BLaER1 (cell line): Measurements from ENCODE around the gene COL26A1.

Experiments used
- H3K27ac ChIP-seq: shearing (Covaris generic); formaldehyde crosslinking; 2 replicates; pipeline ENCODE4 v1.8.1; 2022
- H3K27me3 ChIP-seq: shearing (Covaris generic); formaldehyde crosslinking; 2 replicates; pipeline ENCODE4 v1.8.1; 2022
- H3K36me3 ChIP-seq: shearing (Covaris generic); formaldehyde crosslinking; 2 replicates; pipeline ENCODE4 v1.8.1; 2022
- H3K4me1 ChIP-seq: shearing (Covaris generic); formaldehyde crosslinking; 2 replicates; pipeline ENCODE4 v1.8.1; 2022
- H3K4me2 ChIP-seq: shearing (Covaris generic); formaldehyde crosslinking; 2 replicates; pipeline ENCODE4 v1.8.1; 2022
- H3K4me3 ChIP-seq: shearing (Covaris generic); formaldehyde crosslinking; 2 replicates; pipeline ENCODE4 v1.8.1; 2022
- H3K9ac ChIP-seq: shearing (Covaris generic); formaldehyde crosslinking; 2 replicates; pipeline ENCODE4 v1.8.1; 2022
- H3K9me3 ChIP-seq: shearing (Covaris generic); formaldehyde crosslinking; 2 replicates; pipeline ENCODE4 v1.8.1; 2022
- H4K20me1 ChIP-seq: shearing (Covaris generic); formaldehyde crosslinking; 2 replicates; pipeline ENCODE4 v1.8.1; 2022
- Cebpa-rat ChIP-seq: shearing (Covaris generic); IDR thresholded peaks from 2 replicates; pipeline ENCODE4 v1.8.1; 2022

Gene COL26A1

DNA sequence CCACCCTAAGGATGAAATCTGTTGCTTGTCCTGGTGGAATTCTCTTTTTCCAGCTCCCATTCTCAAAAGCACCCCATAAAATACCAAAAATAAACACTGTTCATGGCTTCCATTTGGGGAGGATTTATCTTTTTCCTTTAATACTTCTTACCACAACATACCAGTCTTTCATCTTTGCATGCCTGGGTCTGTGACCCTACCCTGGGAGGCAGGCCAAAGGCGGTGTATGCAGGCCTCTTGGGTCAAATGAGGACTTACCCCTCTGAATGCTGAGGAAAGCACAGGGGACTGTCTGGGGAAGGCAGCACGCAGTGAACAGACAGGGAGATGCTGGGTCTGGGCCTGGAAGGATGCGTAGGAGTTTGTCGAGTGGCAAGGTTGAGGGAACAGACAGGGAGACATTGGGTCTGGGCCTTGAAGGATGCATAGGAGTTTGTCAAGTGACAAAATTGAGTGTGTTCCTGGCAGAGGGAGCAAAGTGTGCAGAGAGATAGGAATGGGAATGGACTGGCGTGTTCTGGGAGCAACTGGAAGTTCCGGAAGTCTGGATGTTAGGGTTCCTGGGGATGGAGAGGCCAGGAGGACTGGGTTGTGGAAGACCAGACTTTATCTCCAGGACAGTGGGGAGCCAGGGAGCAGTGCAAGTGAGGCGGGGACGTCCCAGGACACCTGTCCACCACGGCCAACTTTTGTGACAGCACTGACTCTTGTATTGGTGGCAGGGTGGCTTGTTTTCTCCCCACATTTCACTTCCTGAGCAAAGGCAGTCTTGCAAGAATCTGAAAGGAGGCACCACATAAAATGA lies 225.7 kb downstream of the COL26A1 start:
- H3K9ac ChIP-seq, result no peak overlapping the region
- no peaks in the 10 kb centered on the region for H4K20me1 ChIP-seq
- no peak overlapping the region for H3K4me3 ChIP-seq
- 0 out of 2 replicates have a peak, but pooled peaks cover under 1% of the 10 kb centered on the region for H3K9me3 ChIP-seq
- H3K27me3 ChIP-seq, result no peaks in the 10 kb centered on the region
- no peak overlapping the region for H3K27ac ChIP-seq
- TF ChIP-seq Cebpa-rat, result no peak
- 0 out of 2 replicates have a peak, but pooled peaks cover 8% of the 10 kb centered on the region for H3K4me1 ChIP-seq
- H3K4me2 ChIP-seq, result no peak overlapping the region
- no peaks in the 10 kb centered on the region for H3K36me3 ChIP-seq

DNA sequence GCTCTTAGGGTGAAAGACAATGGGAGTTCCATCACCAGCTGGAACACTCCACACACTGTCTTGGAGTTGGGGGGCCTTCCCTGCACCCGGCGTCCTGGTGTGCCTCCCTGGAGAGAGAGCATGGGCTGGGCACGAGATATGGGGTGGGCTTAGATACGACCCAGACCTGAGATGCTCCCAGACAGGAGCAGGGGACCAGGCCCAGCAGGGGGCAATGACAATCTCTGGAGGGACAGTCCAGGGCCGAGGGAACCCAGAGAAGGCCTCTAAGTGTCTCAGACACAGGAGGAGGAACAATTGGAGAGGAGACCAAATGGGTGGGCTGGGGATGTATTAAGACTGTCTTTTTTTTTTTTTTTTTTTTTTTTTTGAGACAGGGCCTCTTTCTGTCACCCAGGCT lies 226.4 kb downstream of the COL26A1 start:
- Histone ChIP-seq H3K4me2 (no peak overlapping the region), H3K4me3 (no peak overlapping the region), H3K9me3 (no peaks in the 10 kb centered on the region), H3K36me3 (no peaks in the 10 kb centered on the region), H3K9ac (no peak overlapping the region), H4K20me1 (no peaks in the 10 kb centered on the region), H3K27me3 (no peaks in the 10 kb centered on the region), H3K27ac (no peak overlapping the region), H3K4me1 (0 out of 2 replicates have a peak, but pooled peaks cover 8% of the 10 kb centered on the region)
- TF ChIP-seq Cebpa-rat, result no peak

DNA sequence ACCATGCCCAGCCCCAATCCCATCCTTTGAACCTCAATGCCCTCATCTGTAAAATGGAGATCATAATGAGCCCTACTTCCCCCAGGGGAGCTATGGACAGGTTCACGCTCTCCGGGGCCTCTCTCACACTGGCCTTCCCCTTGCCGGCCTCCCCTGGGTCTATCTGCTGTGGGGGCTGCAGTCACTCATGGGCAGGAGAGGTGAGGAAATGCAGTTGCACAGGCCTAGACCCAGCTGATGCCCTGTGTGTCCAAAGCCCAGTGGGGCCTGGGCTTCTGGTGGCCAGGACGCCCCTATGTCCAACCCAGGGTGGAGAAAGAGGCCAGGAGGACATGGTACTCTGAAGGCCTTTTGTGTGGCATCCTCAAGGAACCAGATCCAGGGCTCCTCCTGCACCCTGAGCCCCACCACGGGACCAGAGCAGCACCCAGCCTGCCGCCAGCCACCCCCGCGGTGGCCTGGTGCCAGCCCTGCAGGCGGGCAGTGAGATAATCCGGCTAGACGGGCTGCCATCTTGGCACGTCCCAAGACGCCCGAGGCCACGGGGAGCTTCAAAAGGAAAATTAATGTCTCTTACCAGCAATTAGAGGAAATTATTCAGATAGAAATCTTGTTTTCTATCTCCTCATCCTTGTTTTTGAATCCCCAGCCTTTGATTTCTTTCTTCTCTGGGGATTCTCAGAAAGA lies 227.4 kb downstream of the COL26A1 start:
- Histone ChIP-seq H3K9ac (no peak overlapping the region), H3K4me3 (no peak overlapping the region), H3K9me3 (no peaks in the 10 kb centered on the region), H3K27ac (no peak overlapping the region), H3K4me1 (0 out of 2 replicates have a peak, but pooled peaks cover 8% of the 10 kb centered on the region), H3K4me2 (no peak overlapping the region), H3K27me3 (no peaks in the 10 kb centered on the region), H4K20me1 (no peaks in the 10 kb centered on the region), H3K36me3 (no peaks in the 10 kb centered on the region)
- no peak for TF ChIP-seq Cebpa-rat

DNA sequence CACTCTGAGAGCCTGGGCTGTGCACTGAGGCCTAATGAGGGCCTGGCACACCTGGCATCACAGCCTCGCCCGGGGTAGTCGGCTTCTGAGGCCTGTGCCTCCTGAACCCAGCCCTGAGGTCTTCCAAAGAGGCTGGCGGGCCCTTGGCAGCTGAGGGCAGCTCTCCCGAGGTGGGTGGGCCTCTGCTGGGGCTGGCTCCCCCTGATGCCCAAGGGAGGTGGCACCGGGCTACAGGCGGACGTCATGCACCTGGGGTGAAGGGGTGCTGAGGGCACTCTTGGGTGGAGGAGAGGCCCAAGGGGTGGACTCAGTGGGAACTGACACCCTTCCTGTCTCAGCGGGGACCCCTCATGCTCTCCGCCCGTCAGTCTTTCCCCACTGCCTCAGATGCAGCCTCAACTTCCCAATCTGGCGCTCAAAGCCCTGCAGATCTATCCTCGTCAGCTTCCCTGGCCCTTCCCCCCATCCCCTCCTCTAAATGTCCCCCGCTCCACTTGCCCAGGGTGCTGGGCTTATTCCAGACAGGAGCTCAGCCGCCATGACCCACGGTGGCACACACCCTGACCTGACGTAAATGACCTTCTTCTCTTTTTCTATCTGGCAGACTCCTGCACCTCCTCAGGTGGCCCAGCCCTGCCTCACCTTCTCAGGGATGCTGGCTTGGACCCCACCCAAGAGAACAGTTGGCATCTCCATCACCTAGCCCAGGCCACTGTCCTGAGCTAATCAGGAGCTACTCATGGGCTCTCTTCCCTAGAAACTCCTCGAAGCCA lies 228.2 kb downstream of the COL26A1 start:
- no peak for TF ChIP-seq Cebpa-rat
- no peak overlapping the region for H3K9ac ChIP-seq
- no peak overlapping the region for H3K4me3 ChIP-seq
- no peaks in the 10 kb centered on the region for H3K36me3 ChIP-seq
- no peak overlapping the region for H3K27ac ChIP-seq
- H3K4me1 ChIP-seq, result 0 out of 2 replicates have a peak, but pooled peaks cover 8% of the 10 kb centered on the region
- no peaks in the 10 kb centered on the region for H3K27me3 ChIP-seq
- H4K20me1 ChIP-seq, result no peaks in the 10 kb centered on the region
- no peak overlapping the region for H3K4me2 ChIP-seq
- no peaks in the 10 kb centered on the region for H3K9me3 ChIP-seq

DNA sequence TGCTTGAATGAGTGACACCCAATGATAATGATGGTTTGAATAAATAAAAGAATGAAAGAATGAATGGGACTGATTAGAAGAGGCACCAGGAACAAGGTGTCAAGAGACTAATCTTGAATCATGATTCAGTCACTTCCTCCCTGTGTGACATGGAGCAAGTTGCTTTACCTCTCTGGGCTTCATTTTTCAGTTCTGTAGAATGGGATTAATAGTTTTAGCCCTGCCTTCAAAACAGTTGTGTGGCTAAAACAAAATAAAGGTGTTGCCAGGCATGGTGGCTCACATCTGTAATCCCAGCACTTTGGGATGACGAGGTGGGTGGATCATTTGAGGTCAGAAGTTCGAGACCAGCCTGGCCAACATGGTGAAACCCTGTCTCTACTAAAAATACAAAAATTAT lies 228.8 kb downstream of the COL26A1 start:
- Histone ChIP-seq H3K4me1 (0 out of 2 replicates have a peak, but pooled peaks cover 8% of the 10 kb centered on the region), H3K9ac (no peak overlapping the region), H3K27ac (no peak overlapping the region), H3K27me3 (no peaks in the 10 kb centered on the region), H3K4me3 (no peak overlapping the region), H3K9me3 (no peaks in the 10 kb centered on the region), H4K20me1 (no peaks in the 10 kb centered on the region), H3K4me2 (no peak overlapping the region), H3K36me3 (no peaks in the 10 kb centered on the region)
- no peak for TF ChIP-seq Cebpa-rat

DNA sequence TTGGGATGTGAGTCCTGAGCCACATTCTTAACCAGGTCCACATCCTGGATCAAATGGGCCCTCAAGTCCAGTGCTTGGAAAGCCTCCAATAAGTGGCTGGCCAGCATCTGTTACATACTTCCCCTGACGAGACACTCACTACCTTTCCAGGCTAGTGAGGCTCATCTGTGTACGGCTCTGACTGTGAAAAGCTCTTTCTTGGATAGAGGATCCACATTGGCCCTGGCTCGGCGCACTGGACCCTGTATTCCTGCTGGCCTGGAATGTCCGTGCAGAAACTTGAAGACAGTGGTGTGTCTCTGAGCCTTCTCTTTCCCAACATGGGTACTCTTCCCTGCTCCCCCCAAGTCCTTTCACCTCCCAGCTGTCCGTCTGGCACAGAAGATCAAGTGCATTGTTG lies 230.9 kb downstream of the COL26A1 start:
- Histone ChIP-seq H3K4me3 (no peak overlapping the region), H3K27ac (no peak overlapping the region), H3K9ac (no peak overlapping the region), H3K36me3 (no peaks in the 10 kb centered on the region), H3K4me2 (no peak overlapping the region), H4K20me1 (no peaks in the 10 kb centered on the region), H3K27me3 (no peaks in the 10 kb centered on the region), H3K9me3 (no peaks in the 10 kb centered on the region), H3K4me1 (peaks cover 3% of the 10 kb centered on the region)
- TF ChIP-seq Cebpa-rat, result no peak

DNA sequence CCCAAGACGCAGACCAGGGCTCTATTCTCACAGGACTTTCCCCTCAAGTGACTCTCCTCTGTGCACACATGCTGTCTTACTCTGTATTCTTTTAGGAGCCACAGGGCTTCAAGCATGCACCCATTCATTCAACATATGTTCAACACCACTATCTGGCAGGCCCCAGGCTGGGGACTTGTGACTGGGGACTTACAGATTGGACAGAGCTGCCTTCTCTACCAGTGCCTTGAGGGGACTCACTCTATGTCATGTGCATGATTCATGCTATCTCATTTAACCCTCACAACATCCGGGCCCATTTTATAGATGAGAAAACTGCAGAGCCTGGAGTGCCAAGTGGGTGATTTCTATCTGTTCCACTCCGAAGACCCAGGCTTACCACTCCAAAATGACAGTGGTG lies 232.1 kb downstream of the COL26A1 start:
- Histone ChIP-seq H3K4me3 (no peak overlapping the region), H3K27ac (no peak overlapping the region), H3K4me1 (peaks cover 10% of the 10 kb centered on the region), H3K27me3 (no peaks in the 10 kb centered on the region), H3K9ac (no peak overlapping the region), H3K9me3 (no peaks in the 10 kb centered on the region), H3K4me2 (no peak overlapping the region), H4K20me1 (no peaks in the 10 kb centered on the region), H3K36me3 (no peaks in the 10 kb centered on the region)
- no peak for TF ChIP-seq Cebpa-rat

DNA sequence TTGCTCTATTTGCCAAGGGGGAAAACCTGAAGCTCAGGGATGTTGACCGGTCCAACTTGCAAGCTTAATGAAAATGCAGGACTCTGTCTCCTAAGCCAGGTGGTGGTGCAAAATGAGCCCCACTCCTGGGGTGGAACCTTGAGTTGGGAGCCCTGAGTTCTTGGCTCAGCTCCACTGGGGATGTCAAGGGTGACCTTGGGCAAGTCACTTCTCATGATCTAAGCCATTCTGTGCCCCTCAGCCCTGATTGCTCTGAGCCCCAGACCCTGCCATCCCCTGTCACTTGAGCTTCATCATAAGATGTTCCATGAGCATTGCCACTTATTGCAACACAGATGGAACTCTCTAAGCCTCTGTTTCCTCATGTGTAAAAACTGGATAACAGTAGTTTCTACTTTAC lies 232.6 kb downstream of the COL26A1 start:
- Histone ChIP-seq H3K9me3 (no peaks in the 10 kb centered on the region), H3K27ac (no peak overlapping the region), H3K36me3 (no peaks in the 10 kb centered on the region), H3K4me1 (peaks cover 10% of the 10 kb centered on the region), H3K4me3 (no peak overlapping the region), H4K20me1 (no peaks in the 10 kb centered on the region), H3K27me3 (no peaks in the 10 kb centered on the region), H3K9ac (no peak overlapping the region), H3K4me2 (no peak overlapping the region)
- no peak for TF ChIP-seq Cebpa-rat

DNA sequence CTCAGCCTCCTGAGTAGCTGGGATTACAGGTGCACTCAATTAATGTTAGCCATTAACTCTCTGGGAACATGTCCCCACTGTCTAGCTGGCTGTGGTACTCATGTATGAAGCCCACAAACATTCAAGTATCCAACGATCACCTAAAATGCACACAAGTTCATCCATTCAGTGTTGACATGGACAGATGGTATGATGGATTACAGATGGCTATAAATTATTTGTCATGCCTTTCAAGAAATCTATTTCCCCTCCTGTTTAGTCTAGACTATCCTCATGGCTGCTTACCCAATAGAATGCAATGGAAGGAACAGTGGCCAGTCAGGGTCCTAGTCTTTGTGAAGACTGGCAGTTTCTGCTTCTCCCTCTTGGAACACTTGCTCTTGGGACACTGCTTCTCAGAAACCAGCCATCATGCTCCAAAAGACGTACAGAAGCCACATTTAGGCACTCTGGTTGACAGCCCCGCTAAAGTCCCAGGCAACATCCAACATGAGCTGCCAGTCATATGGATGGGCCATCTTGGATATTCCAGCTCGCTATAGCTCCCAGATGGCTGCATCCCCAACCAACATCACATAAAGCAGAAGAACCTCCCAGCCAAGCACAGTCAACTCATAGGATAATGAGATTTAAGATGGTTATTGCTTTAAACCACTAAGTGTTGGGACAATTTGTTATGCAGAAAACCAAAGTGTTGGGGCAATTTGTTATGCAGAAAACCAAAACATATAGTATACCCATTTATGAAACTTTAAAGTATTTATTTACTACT lies 233.3 kb downstream of the COL26A1 start:
- Histone ChIP-seq H3K27me3 (no peaks in the 10 kb centered on the region), H3K4me3 (no peak overlapping the region), H4K20me1 (no peaks in the 10 kb centered on the region), H3K27ac (no peak overlapping the region), H3K4me2 (no peak overlapping the region), H3K9me3 (no peaks in the 10 kb centered on the region), H3K9ac (no peak overlapping the region), H3K4me1 (peaks cover 10% of the 10 kb centered on the region), H3K36me3 (no peaks in the 10 kb centered on the region)
- TF ChIP-seq Cebpa-rat, result no peak
